ENCODE measurements around the gene PCDH19.

GRCh38 chrX:100418556-100418955 is 8.5 kb upstream of the PCDH19 start:
- TF ChIP-seq CTCF (IDR thresholded peaks at IDR 0.05): no peak
- no peak for TF ChIP-seq EZH2 (IDR thresholded peaks at IDR 0.05)
